Lower leg skin (tissue), 4 donors: ENCODE measurements around the gene IGLL5. TPM values are rescaled to one million over a fixed set of nuclear protein-coding genes. Genes with fewer than 3 reads are reported as not detected.

ENCODE experiments used
- DNase-seq, 2 donors: peaks; one replicate each; pipeline ENCODE4 v3.0.0-alpha.2; 2019; ENCODE audit warnings: low spot score in 2 of 2
- H3K4me3 ChIP-seq: fragments of 200-600 bp; sonication (generic); 2 replicates; pipeline ENCODE4 v1.5.1; 2017; ENCODE audit warnings: mild to moderate bottlenecking, low read depth; ENCODE audit not compliant: poor library complexity, severe bottlenecking
- CTCF ChIP-seq, 3 donors: fragments of 450-650 bp; IDR thresholded peaks; one replicate each; pipeline ENCODE4 v1.5.1; 2016; ENCODE audit warnings: antibody characterized with exemption in 3 of 3, mild to moderate bottlenecking in 3 of 3, moderate library complexity in 2 of 3
- POLR2A ChIP-seq, 2 donors: fragments of 450-650 bp; IDR thresholded peaks; one replicate each; pipeline ENCODE4 v1.6.1; 2016 to 2017; ENCODE audit warnings: antibody characterized with exemption in 2 of 2, mild to moderate bottlenecking in 1 of 2, moderate library complexity in 1 of 2
- WGBS, 2 donors: methylation state at CpG; one replicate each; pipeline ENCODE4 v1.1.5; 2018; 5-methylcytosine and 5-hydroxymethylcytosine counted together
- intact Hi-C: fragments of 100-400 bp; cut with DNase I; formaldehyde crosslinking; loops from one replicate; pipeline ENCODE4 v1.15.0; 2023; ENCODE audit warnings: low total_unique reads
- total RNA-seq, 4 donors: library from RNA; depleted of rRNA; stranded (reverse); fragments of >200 nt; gene quantifications; one replicate each; pipeline ENCODE4 v1.1.0, GENCODE V29; 2016

IGLL5 gene
- total RNA-seq, 4 donors from 2014 or later: not detected

- intact Hi-C loops: no loop called here
- 85 to 89% methylated on average over 15 of the region's 15 CpGs for WGBS, 2 donors
- DNase-seq: no peak
- H3K4me3 ChIP-seq: no peak overlapping the region
- TF ChIP-seq POLR2A (IDR thresholded peaks at IDR 0.05): no peak
These were observed 48.7 kb downstream of the IGLL5 start for GRCh38 chr22:22936180-22936914.

DNA sequence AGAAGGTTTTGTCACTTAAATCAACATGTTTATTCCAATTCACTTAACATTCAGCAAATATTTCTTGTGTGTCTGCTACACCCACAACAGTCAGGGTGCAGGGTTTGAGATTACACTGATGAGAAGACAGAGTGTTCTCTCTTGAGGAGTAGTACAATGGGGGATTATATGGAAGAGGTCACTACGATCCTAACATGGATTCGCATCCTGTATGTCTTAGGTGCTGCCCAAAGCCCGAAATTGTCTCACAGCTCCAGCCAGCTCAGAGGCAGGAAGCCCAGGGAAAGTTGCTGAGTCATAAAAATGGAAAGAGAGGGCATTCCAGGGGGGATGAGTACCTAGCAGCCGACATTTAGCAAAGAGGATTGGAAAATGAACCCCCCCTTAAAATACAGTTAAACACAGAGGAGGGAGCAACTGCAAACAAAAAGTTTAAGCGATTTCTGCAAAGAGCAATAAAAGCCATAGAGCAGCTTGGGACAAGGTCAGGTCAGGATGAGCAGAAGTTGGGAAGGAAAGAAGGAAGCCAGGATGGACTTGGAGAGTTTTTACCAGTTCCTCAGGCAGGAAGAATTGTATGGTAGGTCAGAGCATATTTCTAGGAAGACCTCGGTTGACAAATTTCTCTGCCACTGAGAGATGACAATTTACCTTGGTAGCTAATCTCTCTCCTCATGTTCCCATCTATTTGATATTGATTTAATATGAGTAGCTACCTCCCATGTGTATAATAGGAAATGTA is 49.5 kb downstream of the IGLL5 start:
- no peak overlapping the region for H3K4me3 ChIP-seq
- WGBS, 2 donors: 79% methylated on average over 6 of the region's 6 CpGs
- no peak for DNase-seq
- no peak for TF ChIP-seq CTCF (IDR thresholded peaks at IDR 0.05)
- intact Hi-C loops: no loop called here

- intact Hi-C loops: no loop called here
- H3K4me3 ChIP-seq: no peak overlapping the region
- no peak for DNase-seq
- TF ChIP-seq POLR2A (IDR thresholded peaks at IDR 0.05): no peak
- TF ChIP-seq CTCF (IDR thresholded peaks at IDR 0.05): no peak
- WGBS, 2 donors: 83 to 92% methylated on average over 3 of the region's 3 CpGs
These were observed 50.4 kb downstream of the IGLL5 start for GRCh38 chr22:22937894-22938480.

- peak in 1 of 2 donors; percentile 50 for DNase-seq
- 71 to 83% methylated on average over 8 of the region's 8 CpGs for WGBS, 2 donors
- no peak overlapping the region for H3K4me3 ChIP-seq
- no peak for TF ChIP-seq CTCF (IDR thresholded peaks at IDR 0.05)
- no peak for TF ChIP-seq POLR2A (IDR thresholded peaks at IDR 0.05)
- intact Hi-C loops: no loop called here
These were observed 51.3 kb downstream of the IGLL5 start for GRCh38 chr22:22938672-22939587.

DNA sequence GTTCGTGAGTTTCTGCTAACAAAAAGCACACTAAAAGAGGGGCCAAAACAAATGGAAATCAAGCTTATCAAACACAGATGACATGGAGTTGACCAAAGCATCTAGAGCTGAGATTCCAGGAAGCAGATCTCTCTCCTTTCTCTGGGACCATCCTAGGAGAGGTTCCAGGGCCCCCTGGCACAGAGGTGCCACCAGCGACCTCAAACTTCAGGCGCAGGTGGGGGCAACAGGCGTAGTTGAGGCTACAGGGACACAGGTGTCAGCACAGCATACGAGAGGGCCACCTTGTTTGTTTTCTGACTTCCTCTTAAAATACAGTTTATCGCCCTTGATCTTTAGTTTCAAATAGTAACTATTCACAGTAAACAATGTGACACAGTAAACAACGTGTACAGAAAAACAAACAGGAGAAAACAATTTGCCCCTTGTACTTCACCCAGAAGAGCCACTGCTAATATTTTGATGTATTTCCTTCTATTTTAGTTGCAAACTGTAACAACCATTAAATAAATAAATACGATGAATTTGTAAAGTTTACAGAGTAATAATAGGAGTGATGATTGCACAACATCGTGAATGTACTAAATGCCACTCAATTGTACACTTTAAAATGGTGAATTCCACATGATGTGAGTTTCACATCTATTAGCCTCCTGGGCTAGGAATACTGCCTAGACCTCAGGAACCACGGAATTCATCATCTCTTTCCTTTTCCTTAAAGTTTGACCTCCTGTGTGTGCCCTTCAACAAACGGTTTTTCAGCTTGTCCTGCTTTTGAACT is 52.2 kb downstream of the IGLL5 start:
- WGBS, 2 donors: 74 to 79% methylated on average over 11 of the region's 11 CpGs
- intact Hi-C loops: no loop called here
- TF ChIP-seq CTCF (IDR thresholded peaks at IDR 0.05) (no peak), POLR2A (IDR thresholded peaks at IDR 0.05) (no peak)
- no peak overlapping the region for H3K4me3 ChIP-seq
- peak in 1 of 2 donors; percentile 31 for DNase-seq
